ENCODE measurements around the gene SCAMP1. TPM values are rescaled to one million over a fixed set of nuclear protein-coding genes. Genes with fewer than 3 reads are reported as not detected.
A peak's percentile ranks its signal among the peaks of the same experiment; 100 is the strongest.

Gene SCAMP1
- total RNA-seq, 1 experiment from 2014 or later = 26.4 TPM

GRCh38 chr5:78483809-78484521 is 123.5 kb downstream of the SCAMP1 start:
- Histone ChIP-seq H2AFZ (ENCODE audit: low read length) (no peak overlapping the region), H3K79me2 (ENCODE audit: low read length) (no peaks in the 10 kb centered on the region), H3K36me3 (ENCODE audit: low read depth, low read length) (peaks cover 16% of the 10 kb centered on the region), H3K27me3 (ENCODE audit: low read length) (no peaks in the 10 kb centered on the region), H3K4me2 (ENCODE audit: low read length) (no peak overlapping the region), H3K4me3 (ENCODE audit: low read length) (no peak overlapping the region), H3K27ac (ENCODE audit: low read length) (peak overlapping the region; percentile 15), H3K9me2 (replicated peaks; ENCODE audit: low read length) (no peaks in the 10 kb centered on the region), H3K9ac (ENCODE audit: low read length) (no peak overlapping the region), H4K20me1 (ENCODE audit: low read length) (no peaks in the 10 kb centered on the region), H3F3A (ENCODE audit: low read length, unreplicated experiment) (no peaks in the 10 kb centered on the region), H3K9me3 (ENCODE audit: low read length) (no peaks in the 10 kb centered on the region), H3K4me1 (ENCODE audit: insufficient read depth, low read length) (peaks cover 11% of the 10 kb centered on the region)
- intact Hi-C loops (cut with micrococcal nuclease) = no loop called here
- ATAC-seq (peak; percentile 78), DNase-seq (peak; percentile 17)
- no TSS peak for BruUV-seq (replicated peaks)
- TF ChIP-seq EZH2 (IDR thresholded peaks at IDR 0.05; ENCODE audit: low read length, unreplicated experiment) (no peak), CTCF (conservative IDR thresholded peaks at IDR 0.05; ENCODE audit: low read depth, low read length) (no peak), EZH2phosphoT487 (IDR thresholded peaks at IDR 0.05; ENCODE audit: borderline replicate concordance, low read length) (no peak)
- POLR2A ChIA-PET (ENCODE audit: unreplicated experiment) = no interaction called here
- CTCF ChIA-PET = no interaction called here

- no peaks in the 10 kb centered on the region for H3K9me3 ChIP-seq (ENCODE audit: low read length)
- H3K36me3 ChIP-seq (ENCODE audit: low read depth, low read length) = peaks cover 16% of the 10 kb centered on the region
- DNase-seq (no peak), ATAC-seq (no peak)
- BruUV-seq (replicated peaks) = no TSS peak
- H3K9ac ChIP-seq (ENCODE audit: low read length) = no peak overlapping the region
- ChIA-PET POLR2A (ENCODE audit: unreplicated experiment) (no interaction called here), CTCF (no interaction called here)
- no peaks in the 10 kb centered on the region for H3F3A ChIP-seq (ENCODE audit: low read length, unreplicated experiment)
- H3K27ac ChIP-seq (ENCODE audit: low read length) = no peak overlapping the region
- intact Hi-C loops (cut with micrococcal nuclease) = no loop called here
- H3K4me1 ChIP-seq (ENCODE audit: insufficient read depth, low read length) = peaks cover 16% of the 10 kb centered on the region
- H3K27me3 ChIP-seq (ENCODE audit: low read length) = no peaks in the 10 kb centered on the region
- no peak for TF ChIP-seq EZH2phosphoT487 (IDR thresholded peaks at IDR 0.05; ENCODE audit: borderline replicate concordance, low read length)
- H3K79me2 ChIP-seq (ENCODE audit: low read length) = no peaks in the 10 kb centered on the region
- no peak overlapping the region for H3K4me3 ChIP-seq (ENCODE audit: low read length)
- no peaks in the 10 kb centered on the region for H3K9me2 ChIP-seq (replicated peaks; ENCODE audit: low read length)
- H3K4me2 ChIP-seq (ENCODE audit: low read length) = no peak overlapping the region
- H4K20me1 ChIP-seq (ENCODE audit: low read length) = no peaks in the 10 kb centered on the region
- H2AFZ ChIP-seq (ENCODE audit: low read length) = no peak overlapping the region
These were observed 125.8 kb downstream of the SCAMP1 start for GRCh38 chr5:78486218-78486617.

GRCh38 chr5:78487846-78488245 is 127.4 kb downstream of the SCAMP1 start:
- H3K9ac ChIP-seq (ENCODE audit: low read length) = no peak overlapping the region
- TF ChIP-seq EZH2phosphoT487 (IDR thresholded peaks at IDR 0.05; ENCODE audit: borderline replicate concordance, low read length) = no peak
- TF ChIP-seq EZH2 (IDR thresholded peaks at IDR 0.05; ENCODE audit: low read length, unreplicated experiment) = no peak
- DNase-seq = no peak
- H3K4me3 ChIP-seq (ENCODE audit: low read length) = no peak overlapping the region
- no TSS peak for BruUV-seq (replicated peaks)
- ATAC-seq = no peak
- no peak overlapping the region for H3K4me2 ChIP-seq (ENCODE audit: low read length)
- peaks cover 24% of the 10 kb centered on the region for H3K4me1 ChIP-seq (ENCODE audit: insufficient read depth, low read length)
- CTCF ChIA-PET = no interaction called here
- intact Hi-C loops (cut with micrococcal nuclease) = no loop called here
- POLR2A ChIA-PET (ENCODE audit: unreplicated experiment) = no interaction called here
- H3K9me2 ChIP-seq (replicated peaks; ENCODE audit: low read length) = no peaks in the 10 kb centered on the region
- no peaks in the 10 kb centered on the region for H3K9me3 ChIP-seq (ENCODE audit: low read length)
- no peaks in the 10 kb centered on the region for H4K20me1 ChIP-seq (ENCODE audit: low read length)
- no peaks in the 10 kb centered on the region for H3K79me2 ChIP-seq (ENCODE audit: low read length)
- H3K27ac ChIP-seq (ENCODE audit: low read length) = no peak overlapping the region
- H3K36me3 ChIP-seq (ENCODE audit: low read depth, low read length) = peaks cover 16% of the 10 kb centered on the region
- no peak overlapping the region for H2AFZ ChIP-seq (ENCODE audit: low read length)
- no peaks in the 10 kb centered on the region for H3K27me3 ChIP-seq (ENCODE audit: low read length)
- H3F3A ChIP-seq (ENCODE audit: low read length, unreplicated experiment) = no peaks in the 10 kb centered on the region

All from PC-3 (cell line).